ENCODE data around the gene SEH1L. TPM values are rescaled to one million over a fixed set of nuclear protein-coding genes. Genes with fewer than 3 reads are reported as not detected.

Gene SEH1L
- total RNA-seq, 4 donors from 2014 or later = 26.9 to 41.1 (median 34.4) TPM

DNA sequence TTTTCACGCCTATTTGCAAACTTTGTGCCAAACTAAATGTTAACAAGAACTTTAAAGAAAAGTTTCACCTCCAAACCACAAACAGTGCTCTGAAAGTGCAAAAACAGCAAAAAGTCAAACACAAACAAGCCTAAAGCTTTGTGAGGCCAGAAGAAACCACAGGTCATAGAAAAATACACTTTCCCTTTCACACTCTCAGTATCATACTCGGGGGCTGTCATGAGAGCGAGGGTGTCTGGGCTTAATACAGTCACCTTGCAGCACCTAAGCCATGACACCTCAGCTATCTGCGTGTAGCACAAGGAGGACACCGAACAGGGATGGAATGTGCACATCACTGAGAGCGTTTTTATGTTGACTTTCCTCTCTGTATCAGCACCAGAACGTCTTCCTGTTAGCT is 26.6 kb upstream of the SEH1L start:
- no peaks in the 10 kb centered on the region for H3K27me3 ChIP-seq
- H3K9me3 ChIP-seq = no peaks in the 10 kb centered on the region
- WGBS, 2 donors = 72 to 79% methylated on average over 7 of the region's 7 CpGs
- no peaks in the 10 kb centered on the region for H3K4me1 ChIP-seq
- TF ChIP-seq POLR2A (IDR thresholded peaks at IDR 0.05) (no peak), EP300 (IDR thresholded peaks at IDR 0.05) (no peak)
- TF ChIP-seq, protein P1, sequence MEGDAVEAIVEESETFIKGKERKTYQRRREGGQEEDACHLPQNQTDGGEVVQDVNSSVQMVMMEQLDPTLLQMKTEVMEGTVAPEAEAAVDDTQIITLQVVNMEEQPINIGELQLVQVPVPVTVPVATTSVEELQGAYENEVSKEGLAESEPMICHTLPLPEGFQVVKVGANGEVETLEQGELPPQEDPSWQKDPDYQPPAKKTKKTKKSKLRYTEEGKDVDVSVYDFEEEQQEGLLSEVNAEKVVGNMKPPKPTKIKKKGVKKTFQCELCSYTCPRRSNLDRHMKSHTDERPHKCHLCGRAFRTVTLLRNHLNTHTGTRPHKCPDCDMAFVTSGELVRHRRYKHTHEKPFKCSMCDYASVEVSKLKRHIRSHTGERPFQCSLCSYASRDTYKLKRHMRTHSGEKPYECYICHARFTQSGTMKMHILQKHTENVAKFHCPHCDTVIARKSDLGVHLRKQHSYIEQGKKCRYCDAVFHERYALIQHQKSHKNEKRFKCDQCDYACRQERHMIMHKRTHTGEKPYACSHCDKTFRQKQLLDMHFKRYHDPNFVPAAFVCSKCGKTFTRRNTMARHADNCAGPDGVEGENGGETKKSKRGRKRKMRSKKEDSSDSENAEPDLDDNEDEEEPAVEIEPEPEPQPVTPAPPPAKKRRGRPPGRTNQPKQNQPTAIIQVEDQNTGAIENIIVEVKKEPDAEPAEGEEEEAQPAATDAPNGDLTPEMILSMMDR (IDR thresholded peaks at IDR 0.05) = no peak
- no peak for DNase-seq (ENCODE audit: low spot score in 2 of 2)
- no peak overlapping the region for H3K4me3 ChIP-seq
- H3K36me3 ChIP-seq = no peaks in the 10 kb centered on the region
- no peak overlapping the region for H3K27ac ChIP-seq

DNA sequence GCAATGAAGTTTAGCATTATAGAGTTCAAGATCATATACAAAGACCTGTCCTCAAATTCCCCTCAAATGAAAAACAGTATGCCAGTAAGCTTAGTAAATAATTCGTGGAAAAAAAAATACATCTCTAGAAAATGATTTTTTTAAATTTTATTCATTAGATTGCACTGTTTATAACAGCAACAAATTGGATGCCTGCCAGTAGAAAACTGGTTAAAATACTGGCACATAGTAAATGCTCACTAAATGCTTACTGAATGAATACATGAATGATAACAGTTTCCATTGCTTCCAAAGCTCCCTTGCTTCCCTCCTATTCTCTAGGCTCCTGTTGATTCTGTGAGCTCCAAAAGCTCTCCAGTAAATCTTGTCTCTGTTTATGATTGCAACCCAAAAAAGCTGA is 25.5 kb upstream of the SEH1L start:
- Histone ChIP-seq H3K9me3 (no peaks in the 10 kb centered on the region), H3K36me3 (no peaks in the 10 kb centered on the region), H3K27ac (no peak overlapping the region), H3K4me1 (no peaks in the 10 kb centered on the region), H3K4me3 (no peak overlapping the region), H3K27me3 (no peaks in the 10 kb centered on the region)
- TF ChIP-seq POLR2A (IDR thresholded peaks at IDR 0.05) (no peak), EP300 (IDR thresholded peaks at IDR 0.05) (no peak)
- TF ChIP-seq, protein P1 (IDR thresholded peaks at IDR 0.05) = no peak
- no peak for DNase-seq (ENCODE audit: low spot score in 2 of 2)
- WGBS, 2 donors = 82 to 83% methylated on average over 1 of the region's 1 CpG

DNA sequence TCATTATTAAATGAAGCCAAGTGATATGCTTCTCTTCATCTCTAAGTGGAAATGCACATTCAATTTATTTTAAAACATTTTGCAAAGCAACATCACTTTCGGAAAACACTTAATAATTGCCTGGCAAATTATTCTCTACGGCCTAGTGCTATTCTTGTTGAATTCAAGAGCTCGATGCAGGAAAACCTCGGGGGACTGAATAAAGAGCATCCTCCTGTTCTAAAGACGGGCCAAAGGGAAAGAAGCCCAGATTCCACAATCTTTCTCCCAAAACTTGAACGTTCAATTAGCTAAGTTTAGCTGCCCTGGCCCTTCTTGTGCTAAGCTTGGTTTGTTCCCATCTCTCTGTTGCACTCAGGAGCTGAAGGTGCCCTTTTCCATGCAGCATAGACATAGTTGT is 23.2 kb upstream of the SEH1L start:
- Histone ChIP-seq H3K36me3 (no peaks in the 10 kb centered on the region), H3K27me3 (no peaks in the 10 kb centered on the region), H3K9me3 (no peaks in the 10 kb centered on the region), H3K27ac (no peak overlapping the region), H3K4me1 (no peaks in the 10 kb centered on the region), H3K4me3 (no peak overlapping the region)
- 57 to 59% methylated on average over 6 of the region's 6 CpGs for WGBS, 2 donors
- TF ChIP-seq, protein P1 (IDR thresholded peaks at IDR 0.05) = no peak
- TF ChIP-seq EP300 (IDR thresholded peaks at IDR 0.05) = no peak
- no peak for TF ChIP-seq POLR2A (IDR thresholded peaks at IDR 0.05)
- no peak for DNase-seq (ENCODE audit: low spot score in 2 of 2)

DNA sequence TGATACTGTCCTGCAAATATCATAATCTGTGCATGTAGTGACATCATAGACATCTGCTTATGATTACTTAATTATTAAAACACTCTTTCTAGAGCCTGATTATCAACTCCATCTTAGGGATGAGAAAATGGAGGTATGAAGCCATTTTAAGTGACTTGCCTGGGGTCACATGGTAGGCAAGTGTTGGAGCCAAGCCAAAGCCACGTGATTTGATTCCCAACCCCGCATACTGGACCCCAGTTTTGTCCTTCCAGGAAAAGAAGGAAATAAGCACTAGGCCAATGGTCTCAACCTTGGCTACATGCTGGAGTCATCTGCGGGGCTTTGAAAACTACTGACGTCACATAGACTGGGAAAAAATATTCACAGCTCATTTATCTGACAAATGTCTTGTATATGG is 19.6 kb upstream of the SEH1L start:
- no peak for DNase-seq (ENCODE audit: low spot score in 2 of 2)
- no peak overlapping the region for H3K4me3 ChIP-seq
- H3K4me1 ChIP-seq = no peaks in the 10 kb centered on the region
- WGBS, 2 donors = 72 to 75% methylated on average over 4 of the region's 4 CpGs
- no peaks in the 10 kb centered on the region for H3K36me3 ChIP-seq
- no peak overlapping the region for H3K27ac ChIP-seq
- no peaks in the 10 kb centered on the region for H3K9me3 ChIP-seq
- no peaks in the 10 kb centered on the region for H3K27me3 ChIP-seq
- TF ChIP-seq EP300 (IDR thresholded peaks at IDR 0.05) (no peak), POLR2A (IDR thresholded peaks at IDR 0.05) (no peak)
- TF ChIP-seq, protein P1 (IDR thresholded peaks at IDR 0.05) = no peak

DNA sequence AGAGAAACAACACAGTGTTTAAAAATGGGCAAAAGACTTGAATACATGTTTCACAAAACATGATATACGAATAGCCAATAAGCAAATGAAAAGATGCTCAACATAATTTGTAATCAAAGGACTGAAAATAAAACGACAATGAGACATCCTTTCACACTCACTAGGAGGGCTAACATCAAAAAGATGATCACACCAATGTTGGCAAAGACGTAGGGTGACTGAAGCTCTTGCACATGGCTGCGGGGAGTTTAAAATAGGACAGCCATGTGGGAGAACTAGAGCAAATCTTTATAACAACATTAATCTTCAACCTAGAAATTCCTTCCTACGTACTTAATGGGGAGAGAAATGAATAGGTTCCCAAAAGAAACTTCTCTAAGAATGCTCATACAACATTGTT is 19.2 kb upstream of the SEH1L start:
- no peaks in the 10 kb centered on the region for H3K9me3 ChIP-seq
- H3K4me3 ChIP-seq = no peak overlapping the region
- H3K4me1 ChIP-seq = no peaks in the 10 kb centered on the region
- no peak for DNase-seq (ENCODE audit: low spot score in 2 of 2)
- no peak overlapping the region for H3K27ac ChIP-seq
- no peaks in the 10 kb centered on the region for H3K36me3 ChIP-seq
- TF ChIP-seq, protein P1 (IDR thresholded peaks at IDR 0.05) = no peak
- no peak for TF ChIP-seq EP300 (IDR thresholded peaks at IDR 0.05)
- no peak for TF ChIP-seq POLR2A (IDR thresholded peaks at IDR 0.05)
- H3K27me3 ChIP-seq = no peaks in the 10 kb centered on the region
- WGBS, 2 donors = 79 to 80% methylated on average over 5 of the region's 5 CpGs

Measured in tibial nerve (tissue), 4 donors.